GM23248 (cell line): ENCODE results near the gene RNF26.

Experiments
- EZH2 ChIP-seq: fragments of 200-600 bp; sonication (generic); IDR thresholded peaks from 2 replicates; pipeline ENCODE4 v1.6.1; 2018; ENCODE audit warnings: antibody characterized with exemption, mild to moderate bottlenecking; ENCODE audit not compliant: insufficient read depth, poor library complexity, severe bottlenecking
- EZH2phosphoT487 ChIP-seq: fragments of 200-600 bp; sonication (generic); IDR thresholded peaks from 2 replicates; pipeline ENCODE4 v1.6.1; 2018; ENCODE audit warnings: antibody characterized with exemption, moderate library complexity, mild to moderate bottlenecking, low read depth; ENCODE audit not compliant: insufficient read depth

- TF ChIP-seq EZH2, result no peak
- TF ChIP-seq EZH2phosphoT487, result no peak
These were observed 12.0 kb upstream of the RNF26 start for GRCh38 chr11:119322360-119322739.
